ENCODE results near the gene TULP4. TPM values are rescaled to one million over a fixed set of nuclear protein-coding genes. Genes with fewer than 3 reads are reported as not detected.
A peak's percentile ranks its signal among the peaks of the same experiment; 100 is the strongest.
"Not testable (repeated sequence)": the region's sequence is repeated elsewhere in the genome, so short reads cannot be mapped to it uniquely, and the experiment has no call there.

Gene TULP4
- total RNA-seq, 1 experiment from 2014 or later: 126 TPM

DNA sequence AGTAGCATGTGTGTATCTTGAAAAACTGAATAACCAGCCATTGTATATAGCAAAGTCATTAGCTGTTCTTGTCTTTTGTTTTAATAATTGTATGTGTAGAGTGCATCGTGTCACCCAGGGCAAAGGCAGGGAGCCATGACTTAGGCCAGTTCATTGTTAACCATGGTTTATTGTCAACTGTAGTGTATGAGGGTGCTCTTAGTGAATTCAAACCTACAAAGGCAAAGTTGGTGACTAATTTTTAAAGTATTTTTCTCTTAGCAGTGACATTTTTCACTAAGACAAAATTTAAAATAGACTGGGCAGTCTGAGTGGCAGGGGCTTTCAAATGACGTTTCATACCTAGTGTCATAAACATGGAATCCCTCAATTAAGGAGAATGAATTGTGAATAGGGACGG lies 79.0 kb downstream of the TULP4 start:
- TF ChIP-seq, protein P1, sequence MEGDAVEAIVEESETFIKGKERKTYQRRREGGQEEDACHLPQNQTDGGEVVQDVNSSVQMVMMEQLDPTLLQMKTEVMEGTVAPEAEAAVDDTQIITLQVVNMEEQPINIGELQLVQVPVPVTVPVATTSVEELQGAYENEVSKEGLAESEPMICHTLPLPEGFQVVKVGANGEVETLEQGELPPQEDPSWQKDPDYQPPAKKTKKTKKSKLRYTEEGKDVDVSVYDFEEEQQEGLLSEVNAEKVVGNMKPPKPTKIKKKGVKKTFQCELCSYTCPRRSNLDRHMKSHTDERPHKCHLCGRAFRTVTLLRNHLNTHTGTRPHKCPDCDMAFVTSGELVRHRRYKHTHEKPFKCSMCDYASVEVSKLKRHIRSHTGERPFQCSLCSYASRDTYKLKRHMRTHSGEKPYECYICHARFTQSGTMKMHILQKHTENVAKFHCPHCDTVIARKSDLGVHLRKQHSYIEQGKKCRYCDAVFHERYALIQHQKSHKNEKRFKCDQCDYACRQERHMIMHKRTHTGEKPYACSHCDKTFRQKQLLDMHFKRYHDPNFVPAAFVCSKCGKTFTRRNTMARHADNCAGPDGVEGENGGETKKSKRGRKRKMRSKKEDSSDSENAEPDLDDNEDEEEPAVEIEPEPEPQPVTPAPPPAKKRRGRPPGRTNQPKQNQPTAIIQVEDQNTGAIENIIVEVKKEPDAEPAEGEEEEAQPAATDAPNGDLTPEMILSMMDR (IDR thresholded peaks at IDR 0.05; ENCODE audit: insufficient read depth in 1 of 2, low read depth in 1 of 2, low read length in 1 of 2, severe bottlenecking in 1 of 2, unreplicated experiment in 1 of 2): no peak
- peaks cover 7% of the 10 kb centered on the region for H3K4me1 Mint-ChIP-seq (ENCODE audit: low read depth, unreplicated experiment)
- no TSS peak for BruUV-seq (replicated peaks)
- H3K27ac Mint-ChIP-seq (ENCODE audit: unreplicated experiment): no peak overlapping the region
- H3K27me3 ChIP-seq (replicated peaks; ENCODE audit: control insufficient read depth, insufficient read depth, low read length): no peaks in the 10 kb centered on the region
- no peak for DNase-seq
- intact Hi-C loops (cut with micrococcal nuclease; ENCODE audit: unreplicated experiment): no loop called here
- peaks cover 19% of the 10 kb centered on the region for H3K9me3 Mint-ChIP-seq (ENCODE audit: unreplicated experiment)
- POLR2A ChIA-PET: no interaction called here
- peaks cover 7% of the 10 kb centered on the region for H3K4me1 ChIP-seq
- peaks cover 53% of the 10 kb centered on the region for H3K36me3 Mint-ChIP-seq (ENCODE audit: insufficient read depth, unreplicated experiment)
- peaks cover 28% of the 10 kb centered on the region for H3K9me3 ChIP-seq
- H3K36me3 ChIP-seq (ENCODE audit: control insufficient read depth, insufficient read depth, low read length): no peaks in the 10 kb centered on the region; the same call in none of the 2 replicates
- H3K4me3 ChIP-seq (ENCODE audit: low read depth, low read length): no peak overlapping the region
- CTCF ChIA-PET: no interaction called here
- no peaks in the 10 kb centered on the region for H3K27me3 Mint-ChIP-seq (ENCODE audit: insufficient read depth, unreplicated experiment)
- H3K4me3 Mint-ChIP-seq (ENCODE audit: unreplicated experiment): no peak overlapping the region

DNA sequence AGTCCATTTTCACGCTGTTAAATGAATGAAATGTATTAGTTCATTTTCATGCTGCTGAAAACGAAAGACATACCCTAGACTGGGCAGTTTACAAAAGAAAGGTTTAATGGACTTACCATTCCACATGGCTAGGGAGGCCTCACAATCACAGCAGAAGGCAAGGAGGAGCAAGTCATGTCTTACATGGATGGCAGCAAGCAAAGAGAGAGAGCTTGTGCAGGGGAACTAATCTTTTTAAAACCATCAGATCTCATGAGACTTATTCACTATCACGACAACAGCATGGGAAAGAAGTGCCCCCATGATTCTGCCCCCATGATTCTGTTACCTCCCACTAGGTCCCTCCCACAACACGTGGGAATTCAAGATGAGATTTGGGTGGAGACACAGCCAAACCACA lies 79.7 kb downstream of the TULP4 start:
- H3K4me3 ChIP-seq (ENCODE audit: low read depth, low read length); BruUV-seq (replicated peaks); H3K27ac Mint-ChIP-seq (ENCODE audit: unreplicated experiment); DNase-seq; H3K27me3 Mint-ChIP-seq (ENCODE audit: insufficient read depth, unreplicated experiment); H3K36me3 ChIP-seq (ENCODE audit: control insufficient read depth, insufficient read depth, low read length); intact Hi-C loops (cut with micrococcal nuclease; ENCODE audit: unreplicated experiment); CTCF ChIA-PET; H3K27me3 ChIP-seq (replicated peaks; ENCODE audit: control insufficient read depth, insufficient read depth, low read length); H3K4me3 Mint-ChIP-seq (ENCODE audit: unreplicated experiment); POLR2A ChIA-PET: not testable (repeated sequence)
- Histone ChIP-seq H3K4me1 (peaks cover 14% of the 10 kb centered on the region), H3K9me3 (peaks cover 28% of the 10 kb centered on the region)
- H3K4me1 Mint-ChIP-seq (ENCODE audit: low read depth, unreplicated experiment): peaks cover 14% of the 10 kb centered on the region
- H3K36me3 Mint-ChIP-seq (ENCODE audit: insufficient read depth, unreplicated experiment): peaks cover 53% of the 10 kb centered on the region
- peaks cover 19% of the 10 kb centered on the region for H3K9me3 Mint-ChIP-seq (ENCODE audit: unreplicated experiment)

GRCh38 chr6:158396136-158396535 lies 83.9 kb downstream of the TULP4 start:
- intact Hi-C loops (cut with micrococcal nuclease; ENCODE audit: unreplicated experiment): loop anchor here (5.0 kb wide), 1 partner anchor 99 kb away; no protein-coding TSS in a partner anchor
- BruUV-seq (replicated peaks): no TSS peak
- Mint-ChIP-seq H3K9me3 (ENCODE audit: unreplicated experiment) (peaks cover 19% of the 10 kb centered on the region), H3K4me1 (ENCODE audit: low read depth, unreplicated experiment) (peaks cover 16% of the 10 kb centered on the region), H3K27me3 (ENCODE audit: insufficient read depth, unreplicated experiment) (no peaks in the 10 kb centered on the region), H3K27ac (ENCODE audit: unreplicated experiment) (peak overlapping the region; percentile 27), H3K36me3 (ENCODE audit: insufficient read depth, unreplicated experiment) (peaks cover 61% of the 10 kb centered on the region), H3K4me3 (ENCODE audit: unreplicated experiment) (peak overlapping the region; percentile 14)
- CTCF ChIA-PET: interaction anchor here (0.7 kb wide), 1 partner anchor 9 kb away, joined by 3 read pairs; no protein-coding TSS in a partner anchor
- POLR2A ChIA-PET: no interaction called here
- Histone ChIP-seq H3K9me3 (peaks cover 26% of the 10 kb centered on the region), H3K36me3 (ENCODE audit: control insufficient read depth, insufficient read depth, low read length) (no peaks in the 10 kb centered on the region; the same call in none of the 2 replicates), H3K27me3 (replicated peaks; ENCODE audit: control insufficient read depth, insufficient read depth, low read length) (no peaks in the 10 kb centered on the region), H3K4me1 (peaks cover 30% of the 10 kb centered on the region), H3K4me3 (ENCODE audit: low read depth, low read length) (no peak overlapping the region)
- TF ChIP-seq, protein P1 (IDR thresholded peaks at IDR 0.05; ENCODE audit: insufficient read depth in 1 of 2, low read depth in 1 of 2, low read length in 1 of 2, severe bottlenecking in 1 of 2, unreplicated experiment in 1 of 2): no peak
- peak in 1 of 2 experiments; percentile 49 for DNase-seq
